ENCODE results near the gene CLTRN.
"Not testable (repeated sequence)": the region's sequence is repeated elsewhere in the genome, so short reads cannot be mapped to it uniquely, and the experiment has no call there.

Gene CLTRN, protein sequence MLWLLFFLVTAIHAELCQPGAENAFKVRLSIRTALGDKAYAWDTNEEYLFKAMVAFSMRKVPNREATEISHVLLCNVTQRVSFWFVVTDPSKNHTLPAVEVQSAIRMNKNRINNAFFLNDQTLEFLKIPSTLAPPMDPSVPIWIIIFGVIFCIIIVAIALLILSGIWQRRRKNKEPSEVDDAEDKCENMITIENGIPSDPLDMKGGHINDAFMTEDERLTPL

DNA sequence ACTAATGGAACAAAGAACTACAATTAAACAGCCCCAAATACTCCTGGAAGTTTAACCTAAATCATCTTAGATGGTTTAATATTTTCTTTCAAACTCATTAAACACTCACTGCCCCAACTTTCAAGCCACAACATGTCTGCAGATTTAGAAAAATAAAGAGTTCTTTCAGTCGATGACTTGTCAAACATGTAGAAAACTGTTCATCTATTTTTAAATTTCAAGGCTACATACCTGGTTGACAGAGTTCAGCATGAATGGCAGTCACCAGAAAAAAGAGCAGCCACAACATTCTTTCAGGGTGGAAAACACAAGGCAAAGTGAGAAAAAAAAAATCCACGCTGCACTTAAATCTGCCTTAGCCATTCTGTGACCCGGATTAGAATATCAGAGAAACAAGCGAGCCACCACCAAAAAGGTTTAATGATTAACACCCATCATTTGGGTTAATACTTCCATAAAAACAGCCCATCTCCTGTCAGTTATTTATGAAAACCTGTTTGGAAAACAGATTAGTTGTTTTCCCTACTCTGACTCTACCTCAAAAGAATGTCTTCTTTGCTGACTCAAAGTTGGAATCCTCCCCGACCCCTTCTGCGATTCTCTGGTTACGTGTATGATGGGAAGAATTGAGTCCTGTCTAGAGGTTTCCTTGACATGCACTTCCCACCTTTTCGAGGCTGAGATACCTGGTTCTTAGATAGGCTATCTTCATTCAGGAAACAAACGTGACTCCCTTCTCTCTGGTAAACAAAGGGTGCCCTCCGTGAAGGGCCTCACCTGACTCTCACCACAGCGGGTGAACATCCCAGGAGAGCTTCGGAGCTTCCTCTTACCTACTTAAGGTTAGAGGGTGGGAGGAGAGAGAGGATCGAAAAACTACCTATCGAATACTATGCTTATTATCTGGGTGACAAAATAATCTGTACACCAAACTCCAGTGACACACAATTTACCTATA is at the start of gene CLTRN:
Gene CLTRN (minus strand): TSS at position 319 of the 958 bp plus-strand sequence. CDS start 30 bp downstream, at position 289.
- DNase-seq = no peak

DNA sequence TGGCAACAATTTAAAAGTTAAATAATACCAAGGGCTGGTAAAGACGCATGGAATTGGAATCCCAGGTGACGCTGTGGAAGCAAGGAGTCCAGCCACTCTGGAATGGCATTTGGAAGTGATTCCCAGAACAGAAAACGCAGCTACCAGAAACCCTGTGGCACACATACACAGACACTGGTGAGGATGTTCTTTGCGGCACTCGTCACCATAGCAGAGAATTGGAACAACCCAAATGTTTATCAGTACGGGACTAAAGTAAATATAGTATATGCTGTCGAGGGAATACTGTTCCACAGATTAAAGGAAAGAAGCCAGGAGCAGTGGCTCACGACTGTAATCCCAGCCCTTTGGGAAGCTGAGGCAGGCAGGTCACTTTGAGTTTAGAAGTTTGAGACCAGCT is 39.7 kb upstream of the CLTRN start:
- not testable (repeated sequence) for DNase-seq

DNA sequence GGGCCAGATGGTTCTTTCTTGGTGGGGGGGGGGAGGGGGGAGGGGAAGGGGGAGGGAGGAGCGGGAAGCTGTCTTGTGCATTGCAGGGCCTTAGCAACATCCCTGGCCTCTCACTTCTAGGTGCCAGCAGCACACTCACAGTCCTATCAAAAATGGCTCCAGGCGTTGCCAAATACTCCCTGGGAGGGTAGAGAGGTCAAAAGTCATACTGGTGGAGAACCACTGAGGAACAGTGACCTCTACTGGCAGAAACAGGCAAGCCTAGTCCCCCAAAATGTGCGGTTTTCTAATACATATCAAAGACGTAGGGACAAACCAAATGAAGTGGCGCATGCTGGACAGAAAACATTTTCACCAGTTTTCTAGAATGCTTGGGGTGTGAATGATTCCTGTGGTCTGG is 39.2 kb upstream of the CLTRN start:
- DNase-seq = not testable (repeated sequence)

DNA sequence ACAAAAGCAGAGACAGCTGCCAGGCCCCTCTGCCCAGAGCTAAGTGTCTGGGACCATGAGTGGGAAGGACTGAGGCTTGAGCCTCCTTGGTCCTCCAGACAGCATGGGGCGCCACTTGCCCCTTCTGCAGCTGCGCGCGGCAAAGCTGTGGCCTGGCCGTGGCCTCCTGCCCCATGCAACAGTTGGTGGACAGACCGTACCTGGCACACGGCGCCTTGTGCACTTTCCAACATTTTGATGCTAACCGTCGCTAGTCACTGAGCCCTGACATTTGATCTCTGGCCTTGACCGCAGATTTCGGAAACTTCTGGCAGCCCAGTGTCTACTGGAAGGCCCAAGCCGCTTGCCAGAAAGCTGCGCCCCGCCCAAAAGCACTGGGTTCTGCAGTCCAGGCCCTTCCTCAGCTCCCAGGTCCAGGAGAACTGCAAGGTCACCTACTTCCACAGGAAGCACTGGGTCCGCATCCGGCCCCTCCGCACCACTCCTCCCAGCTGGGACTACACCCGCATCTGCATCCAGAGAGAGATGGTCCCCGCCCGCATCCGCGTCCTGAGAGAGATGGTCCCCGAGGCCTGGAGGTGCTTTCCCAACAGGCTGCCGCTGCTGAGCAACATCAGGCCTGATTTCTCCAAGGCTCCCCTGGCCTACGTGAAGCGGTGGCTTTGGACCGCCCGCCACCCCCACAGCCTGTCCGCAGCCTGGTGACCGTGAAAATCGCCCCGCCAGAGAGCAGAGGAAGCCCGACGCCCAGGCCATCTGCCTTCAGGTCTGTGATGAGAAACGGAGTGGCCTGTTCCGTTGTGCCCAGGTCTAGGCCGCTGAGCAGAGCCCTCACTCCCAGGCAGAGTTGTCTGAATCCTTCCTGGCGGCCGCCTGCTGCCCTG is 38.1 kb upstream of the CLTRN start:
- DNase-seq = no peak

DNA sequence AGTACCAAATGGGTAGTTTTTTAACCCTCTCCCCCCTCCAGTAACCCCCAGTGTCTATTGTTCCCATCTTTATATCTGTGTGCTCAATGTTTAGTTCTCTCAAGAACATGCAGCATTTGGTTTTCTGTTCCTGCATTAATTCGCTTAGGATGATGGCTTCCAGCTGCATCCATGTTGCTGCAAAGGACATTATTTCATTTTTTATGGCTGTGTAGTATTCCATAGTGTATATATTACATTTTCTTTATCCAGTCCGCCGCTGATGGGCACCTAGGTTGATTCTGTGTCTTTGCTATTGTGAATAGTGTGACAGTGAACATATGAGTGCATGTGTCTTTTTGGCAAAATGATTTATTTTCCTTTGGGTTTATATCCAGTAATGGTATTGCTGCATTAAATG is 31.9 kb upstream of the CLTRN start:
- DNase-seq = no peak

DNA sequence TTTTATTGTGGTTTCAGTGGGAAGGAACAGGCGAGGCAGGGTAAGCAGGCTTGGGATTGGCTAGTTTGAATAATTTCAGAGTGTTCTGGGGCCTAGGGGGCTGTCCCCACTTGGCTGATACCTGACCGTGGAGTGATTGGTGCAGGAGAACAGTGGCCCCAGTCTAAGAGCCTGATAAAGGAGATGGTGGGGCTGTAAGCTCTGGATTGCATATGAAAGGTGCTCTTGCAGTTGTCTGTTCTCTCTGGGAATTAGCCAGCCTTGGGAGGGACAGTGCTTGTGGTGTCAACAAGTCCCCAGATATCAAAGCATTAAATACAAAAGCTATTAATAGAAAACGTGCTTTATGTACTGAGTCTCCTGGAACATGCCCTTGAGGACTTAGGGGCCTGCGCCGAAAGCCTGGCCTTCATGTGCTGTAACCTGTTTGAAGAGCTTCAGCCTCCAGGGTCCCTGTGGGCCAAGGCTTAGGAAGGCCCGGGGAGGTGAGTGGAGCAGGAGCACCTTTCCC is 30.4 kb upstream of the CLTRN start:
- DNase-seq = no peak

DNA sequence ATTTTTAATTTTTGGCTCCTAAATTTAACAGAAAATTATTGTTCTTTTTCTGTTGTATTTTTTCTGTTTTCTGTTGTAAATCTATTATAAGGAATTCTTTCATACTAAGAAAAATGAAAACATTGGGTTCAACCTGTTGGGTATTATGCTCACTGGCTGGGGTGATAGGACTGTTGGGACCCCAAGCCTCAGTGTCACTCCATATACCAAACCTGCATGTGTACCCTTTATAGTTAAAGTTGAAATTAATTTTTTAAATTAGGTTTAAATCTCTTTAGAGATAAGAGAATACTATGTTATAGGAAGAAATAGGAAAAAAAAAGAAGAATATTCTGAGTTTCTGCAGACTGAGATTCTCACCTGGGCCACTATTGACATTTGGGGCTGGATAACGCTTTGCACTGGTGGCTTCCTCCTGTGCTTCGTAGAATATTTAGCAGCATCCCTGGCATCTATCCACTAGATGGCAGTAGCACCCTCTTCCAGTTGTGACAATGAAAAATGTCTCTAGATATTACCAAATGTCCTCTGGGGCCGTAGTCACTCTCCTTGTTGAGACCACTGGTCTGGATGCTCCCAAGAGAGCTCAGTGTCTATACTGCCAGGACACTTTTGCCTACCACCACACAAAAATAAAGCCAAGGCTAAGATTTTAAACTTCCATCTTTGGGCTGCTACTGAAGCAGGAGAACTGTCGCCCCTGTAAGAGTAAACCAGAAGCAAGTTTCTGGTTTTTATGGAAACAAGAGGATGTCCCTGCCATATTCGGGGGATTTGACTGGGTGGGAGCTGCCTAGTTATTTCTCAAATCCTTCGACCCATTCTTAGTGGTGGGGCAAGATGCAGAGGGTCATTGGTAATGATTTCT is 22.4 kb upstream of the CLTRN start:
- no peak for DNase-seq

DNA sequence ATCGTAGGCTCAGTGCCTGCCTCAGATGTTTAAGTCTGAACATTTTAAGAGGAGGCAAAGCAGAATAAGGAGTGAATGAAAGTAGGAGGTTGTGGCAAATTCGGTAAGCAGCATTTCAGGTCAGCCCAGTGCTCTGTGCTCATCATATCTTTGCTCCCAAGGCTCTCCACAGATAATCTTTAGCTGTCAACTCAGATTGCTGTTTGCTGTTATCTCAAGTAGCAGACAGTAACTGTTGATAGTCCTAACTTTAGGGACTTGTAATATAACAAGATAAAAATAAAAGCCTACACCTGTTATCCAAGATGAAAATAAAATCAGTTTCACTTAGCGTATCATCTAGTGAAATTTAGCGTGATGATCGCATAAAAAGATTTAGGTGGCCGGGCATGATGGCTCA is 18.6 kb upstream of the CLTRN start:
- DNase-seq = no peak

DNA sequence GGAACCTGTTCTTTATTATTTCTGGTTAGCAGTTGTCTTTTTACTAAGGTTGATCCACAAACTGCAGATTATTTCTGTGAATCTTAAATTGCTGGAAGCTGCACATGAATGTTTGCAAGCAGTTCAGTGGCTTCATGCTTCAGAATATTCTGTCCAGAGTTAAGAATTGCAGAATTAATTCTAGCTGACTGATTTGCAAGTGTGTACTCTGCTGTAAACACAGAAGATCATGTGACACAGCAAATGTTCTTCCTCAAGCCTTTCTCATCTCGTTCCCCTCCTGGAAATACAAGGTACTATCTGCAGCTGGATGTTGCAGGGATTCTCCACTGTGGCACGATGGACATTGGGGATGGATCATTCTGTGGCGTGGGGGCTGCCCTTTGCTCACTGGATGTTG is 16.8 kb upstream of the CLTRN start:
- DNase-seq = no peak

DNA sequence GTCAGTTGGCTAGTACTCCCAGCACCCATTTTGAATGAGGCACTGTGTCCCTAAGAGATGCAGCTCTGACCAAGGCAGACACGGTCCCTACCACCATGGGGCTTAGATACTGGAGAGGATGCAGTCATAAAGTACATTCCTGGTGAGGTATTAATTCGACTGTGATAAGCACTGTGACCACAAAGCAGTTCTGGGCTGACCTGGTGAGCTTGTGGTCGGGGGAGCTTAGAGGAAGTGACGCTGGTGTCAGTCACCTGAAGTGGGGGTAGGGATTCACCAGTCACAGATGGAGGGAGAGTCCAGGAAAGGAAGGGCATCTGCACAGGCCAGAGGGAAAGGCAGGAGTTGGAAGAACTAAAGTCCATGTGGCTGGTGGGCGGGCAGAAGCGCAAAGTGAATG is 15.8 kb upstream of the CLTRN start:
- DNase-seq = no peak

DNA sequence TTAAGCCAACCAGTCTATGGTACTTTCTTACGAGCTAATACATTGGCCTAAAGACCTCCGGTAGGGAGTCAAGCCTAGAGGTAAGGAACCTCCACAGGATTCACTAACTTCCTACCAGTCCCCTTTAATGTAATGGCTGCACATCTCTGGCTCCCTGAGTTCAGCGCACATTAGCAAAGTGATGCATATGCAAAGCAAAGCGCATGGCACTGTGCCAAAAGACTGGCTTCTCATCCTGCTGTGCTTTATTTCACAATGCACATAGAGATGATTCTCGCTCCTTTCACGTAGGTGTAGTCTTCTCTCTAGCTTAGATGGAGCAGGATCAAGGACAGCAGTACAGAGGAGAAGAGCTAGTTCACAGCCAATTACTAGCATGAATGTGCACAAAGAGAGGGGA is 14.6 kb upstream of the CLTRN start:
- no peak for DNase-seq

DNA sequence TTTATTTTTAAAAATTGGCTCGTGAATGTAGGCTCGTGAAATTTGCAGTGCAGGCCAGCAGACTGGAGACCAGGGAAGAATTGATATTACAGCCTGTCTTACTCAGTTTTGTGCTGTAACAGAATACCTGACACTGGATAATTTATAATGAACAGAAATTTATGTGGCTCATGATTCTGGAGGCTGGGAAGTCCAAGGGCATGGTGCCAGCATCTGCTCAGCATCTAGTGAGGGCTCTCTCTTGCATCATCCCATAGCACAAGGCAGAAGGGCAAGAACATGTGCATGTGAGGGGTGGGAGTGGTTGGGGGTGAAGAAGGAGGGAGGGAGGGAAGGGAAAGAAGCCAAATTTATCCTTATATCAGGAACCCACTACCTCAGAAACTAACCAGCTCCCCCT is 13.7 kb upstream of the CLTRN start:
- DNase-seq = no peak

DNA sequence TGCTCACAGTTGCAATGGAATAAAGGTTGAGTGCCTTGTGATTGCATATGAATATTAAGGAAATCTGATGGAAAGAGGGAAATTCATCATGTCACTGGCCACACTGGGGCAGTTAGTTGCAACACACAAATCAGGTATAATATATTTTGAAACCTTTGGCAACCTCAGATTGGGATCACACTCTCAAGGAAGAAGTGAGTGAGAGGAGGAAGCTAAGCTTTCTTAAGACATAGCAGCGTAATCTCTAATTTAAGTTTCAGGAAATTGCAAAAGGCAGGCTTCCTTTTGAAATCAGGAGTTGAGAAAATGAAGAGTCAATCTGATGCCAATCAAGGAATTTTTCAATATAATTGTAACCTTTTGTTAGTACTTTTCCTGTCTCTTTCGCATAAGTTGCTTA is 12.3 kb upstream of the CLTRN start:
- no peak for DNase-seq

DNA sequence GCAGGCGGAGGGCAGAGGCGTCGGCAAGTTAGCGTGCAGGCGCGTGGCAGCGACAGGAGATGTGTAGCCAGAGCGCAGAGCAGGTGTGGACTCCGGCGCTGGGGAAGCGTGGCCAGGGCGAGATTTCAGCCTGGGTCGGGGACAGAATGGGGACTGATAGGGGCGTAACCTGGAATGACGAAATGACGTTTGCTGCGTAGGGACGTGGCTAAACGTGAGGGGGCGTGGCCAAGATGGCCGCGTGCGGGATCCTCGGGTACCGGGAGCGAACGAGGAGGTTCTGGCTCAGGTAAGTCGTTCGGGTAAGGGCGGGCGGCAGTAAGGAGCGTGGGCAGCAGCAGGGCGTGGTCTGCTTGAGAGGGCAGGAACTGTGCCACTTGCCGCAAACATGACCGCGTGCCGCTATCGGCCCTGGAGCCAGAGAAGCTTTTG is 10.9 kb upstream of the CLTRN start:
- DNase-seq = no peak

DNA sequence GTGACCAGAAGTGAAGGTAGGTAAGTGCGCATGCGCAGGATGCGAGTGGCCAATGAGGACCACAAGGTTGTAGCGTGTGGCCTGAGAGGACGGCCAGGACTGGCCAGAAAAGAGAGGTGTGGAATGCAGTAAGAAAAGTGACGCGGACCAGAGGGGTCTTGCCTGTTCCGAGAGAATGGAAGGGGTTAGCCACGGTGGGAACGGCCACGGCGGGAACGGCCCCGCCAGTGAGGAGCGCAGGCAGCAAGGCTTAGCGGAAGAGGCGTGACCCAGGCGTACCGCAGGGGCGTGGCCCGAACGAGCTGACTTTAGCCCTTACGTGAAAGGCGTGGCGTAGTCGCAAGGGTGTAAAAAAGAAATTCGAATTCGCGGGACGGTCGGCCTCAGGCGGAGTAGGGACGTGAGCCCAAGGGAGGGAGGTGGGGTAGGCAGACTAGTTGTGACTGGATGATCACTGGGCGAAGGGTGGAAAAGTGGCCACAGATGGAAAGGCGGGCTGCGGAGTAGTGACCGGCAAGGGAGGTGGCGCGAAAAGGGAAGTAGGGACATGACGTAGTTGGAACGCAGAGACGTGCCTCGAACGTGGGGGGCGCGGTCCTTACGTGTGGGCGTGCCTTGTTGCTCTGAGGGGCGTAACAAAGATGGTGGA is 10.4 kb upstream of the CLTRN start:
- peak; percentile 22 for DNase-seq

DNA sequence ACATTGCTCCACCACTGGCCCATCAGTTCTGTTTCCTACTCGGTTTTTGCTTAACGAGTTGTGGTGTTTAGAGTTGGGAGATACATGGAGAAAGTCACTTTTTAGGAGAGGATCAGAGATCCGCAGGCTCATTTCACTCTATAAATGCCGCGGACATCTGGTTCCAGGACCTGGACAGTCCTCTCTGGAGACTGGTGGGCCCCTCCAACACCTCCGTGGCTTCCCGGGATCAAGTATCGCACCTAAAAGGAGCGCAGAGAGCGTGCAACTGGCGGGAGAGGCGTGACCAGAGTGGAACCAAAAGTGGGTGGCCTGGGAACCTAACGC is 9.9 kb upstream of the CLTRN start:
- no peak for DNase-seq

DNA sequence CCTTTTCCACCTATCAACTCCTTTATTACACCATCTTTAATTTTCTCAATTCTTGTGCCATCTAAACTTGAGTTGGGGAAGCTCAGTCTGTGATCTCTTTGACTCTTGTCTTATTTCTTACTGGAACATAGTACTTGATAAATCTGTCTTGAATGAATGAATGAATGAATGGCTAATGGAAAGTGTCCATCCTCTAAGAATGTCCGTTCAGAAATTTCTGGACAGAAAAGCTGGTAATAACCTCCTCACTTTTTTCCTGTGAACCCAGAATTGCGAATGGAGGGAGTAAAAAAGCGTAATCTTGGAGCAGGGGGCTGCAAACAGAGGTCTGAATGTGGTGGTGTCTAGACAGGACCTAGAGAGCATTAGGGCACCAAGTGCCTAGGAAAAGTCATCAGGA is 9.4 kb upstream of the CLTRN start:
- DNase-seq = no peak

DNA sequence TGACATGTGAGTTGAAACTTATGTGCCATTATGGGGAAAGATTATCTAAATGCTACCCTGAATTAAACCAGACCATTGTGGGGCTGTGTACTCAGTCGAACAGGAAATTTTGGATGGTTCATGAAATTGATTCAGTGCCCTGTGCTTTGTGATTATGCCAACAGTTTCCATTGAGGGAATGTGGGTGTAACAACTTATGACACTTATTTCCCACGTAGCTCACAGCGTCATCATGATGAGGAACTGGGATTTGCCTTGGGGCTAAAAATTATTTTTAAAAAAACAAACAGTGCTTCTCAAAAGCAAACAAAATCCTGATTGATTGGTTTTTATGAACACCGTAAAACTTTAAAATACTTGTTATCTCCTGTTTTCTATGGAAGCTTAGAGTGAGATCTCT is 8.3 kb upstream of the CLTRN start:
- DNase-seq = no peak

DNA sequence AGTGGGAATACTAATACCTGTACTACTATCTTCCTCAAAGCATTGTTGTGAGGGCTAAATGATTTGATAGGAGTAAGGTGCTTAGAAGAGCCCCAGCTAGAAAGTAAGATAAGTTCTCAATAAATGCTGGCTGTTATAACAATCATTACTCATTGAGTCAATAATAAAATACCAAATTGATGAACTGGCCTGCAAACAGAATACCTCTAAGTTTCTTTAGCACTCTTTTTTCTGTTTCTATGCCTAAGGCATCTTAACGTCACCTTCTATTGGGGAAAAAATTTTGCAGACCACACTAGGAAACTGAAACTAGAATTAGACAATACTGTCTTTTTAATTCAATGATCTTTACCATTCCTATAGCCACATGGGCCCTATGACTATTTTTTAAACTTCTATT is 1.2 kb downstream of the CLTRN start:
- DNase-seq = no peak

DNA sequence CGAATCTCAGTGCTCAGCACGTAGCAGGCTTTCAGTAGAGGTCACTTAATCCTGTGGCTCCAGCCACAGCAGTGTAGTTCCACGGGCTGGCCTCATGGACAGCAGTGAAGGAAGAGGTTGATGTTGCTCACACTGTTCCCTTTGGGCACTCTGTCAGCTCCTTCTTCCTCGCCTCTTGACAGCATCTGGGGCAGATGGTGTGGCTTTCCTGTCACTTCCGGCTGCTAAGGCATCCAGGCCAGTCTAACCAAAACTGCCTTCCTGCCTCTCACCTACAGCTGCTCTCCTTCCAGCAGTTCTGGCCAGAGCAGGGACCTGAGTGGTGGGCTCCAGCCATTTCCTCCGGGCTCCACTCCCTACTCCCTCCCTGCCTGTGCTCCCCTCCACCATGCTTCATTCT is 9.8 kb downstream of the CLTRN start:
- DNase-seq = not testable (repeated sequence)

DNA sequence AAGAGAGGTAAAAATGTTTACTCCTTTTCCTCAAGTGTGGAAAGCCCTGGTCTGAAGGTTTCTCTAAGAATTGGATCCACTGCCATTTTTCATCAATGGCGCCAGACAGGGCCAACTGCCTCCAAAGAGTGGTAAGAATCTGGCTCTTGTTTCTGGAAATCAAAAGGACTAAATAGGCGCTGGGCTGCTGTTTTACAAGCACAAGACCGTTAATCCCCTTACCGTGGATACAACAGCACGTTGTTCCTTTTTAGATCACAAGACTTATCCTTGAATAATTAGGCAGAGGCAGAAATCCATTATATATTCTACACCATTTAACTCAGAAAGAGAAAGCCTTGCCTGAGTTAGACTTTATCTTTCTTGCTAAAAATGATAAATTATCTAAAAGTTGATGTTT is 10.6 kb downstream of the CLTRN start:
- no peak for DNase-seq

DNA sequence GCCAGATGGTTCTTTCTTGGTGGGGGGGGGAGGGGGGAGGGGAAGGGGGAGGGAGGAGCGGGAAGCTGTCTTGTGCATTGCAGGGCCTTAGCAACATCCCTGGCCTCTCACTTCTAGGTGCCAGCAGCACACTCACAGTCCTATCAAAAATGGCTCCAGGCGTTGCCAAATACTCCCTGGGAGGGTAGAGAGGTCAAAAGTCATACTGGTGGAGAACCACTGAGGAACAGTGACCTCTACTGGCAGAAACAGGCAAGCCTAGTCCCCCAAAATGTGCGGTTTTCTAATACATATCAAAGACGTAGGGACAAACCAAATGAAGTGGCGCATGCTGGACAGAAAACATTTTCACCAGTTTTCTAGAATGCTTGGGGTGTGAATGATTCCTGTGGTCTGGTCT is 17.1 kb downstream of the CLTRN start:
- not testable (repeated sequence) for DNase-seq
